Hepatocyte (in vitro differentiated cells): Measurements from ENCODE around the gene PIWIL1.

Experiments
- EZH2 ChIP-seq: fragments of 200-600 bp; sonication (generic); IDR thresholded peaks from 2 replicates; pipeline ENCODE4 v1.6.1; 2016; ENCODE audit warnings: antibody characterized with exemption, mild to moderate bottlenecking, borderline replicate concordance
- TF ChIP-seq, protein P1 (sequence below): fragments of 200-600 bp; sonication (generic); IDR thresholded peaks from 2 replicates; pipeline ENCODE4 v1.5.1; 2016; ENCODE audit warnings: antibody characterized with exemption, mild to moderate bottlenecking; ENCODE audit not compliant: poor library complexity

GRCh38 chr12:130357241-130357640 is 19.6 kb downstream of the PIWIL1 start:
- TF ChIP-seq, protein P1, sequence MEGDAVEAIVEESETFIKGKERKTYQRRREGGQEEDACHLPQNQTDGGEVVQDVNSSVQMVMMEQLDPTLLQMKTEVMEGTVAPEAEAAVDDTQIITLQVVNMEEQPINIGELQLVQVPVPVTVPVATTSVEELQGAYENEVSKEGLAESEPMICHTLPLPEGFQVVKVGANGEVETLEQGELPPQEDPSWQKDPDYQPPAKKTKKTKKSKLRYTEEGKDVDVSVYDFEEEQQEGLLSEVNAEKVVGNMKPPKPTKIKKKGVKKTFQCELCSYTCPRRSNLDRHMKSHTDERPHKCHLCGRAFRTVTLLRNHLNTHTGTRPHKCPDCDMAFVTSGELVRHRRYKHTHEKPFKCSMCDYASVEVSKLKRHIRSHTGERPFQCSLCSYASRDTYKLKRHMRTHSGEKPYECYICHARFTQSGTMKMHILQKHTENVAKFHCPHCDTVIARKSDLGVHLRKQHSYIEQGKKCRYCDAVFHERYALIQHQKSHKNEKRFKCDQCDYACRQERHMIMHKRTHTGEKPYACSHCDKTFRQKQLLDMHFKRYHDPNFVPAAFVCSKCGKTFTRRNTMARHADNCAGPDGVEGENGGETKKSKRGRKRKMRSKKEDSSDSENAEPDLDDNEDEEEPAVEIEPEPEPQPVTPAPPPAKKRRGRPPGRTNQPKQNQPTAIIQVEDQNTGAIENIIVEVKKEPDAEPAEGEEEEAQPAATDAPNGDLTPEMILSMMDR = no peak
- TF ChIP-seq EZH2 = no peak
